Activated T-cell treated with anti-CD3 and anti-CD28 coated beads, Interleukin-2, amount 50 U/mL, for 72 hours (primary cell): ENCODE measurements around the gene GRIA4. TPM values are rescaled to one million over a fixed set of nuclear protein-coding genes. Genes with fewer than 3 reads are reported as not detected.
"Not testable (repeated sequence)": the region's sequence is repeated elsewhere in the genome, so short reads cannot be mapped to it uniquely, and the experiment has no call there.

Experiments used
- ATAC-seq, 2 donors: fragments of 150-1000 bp; cut with Tn5 transposase; replicated peaks in 1 of 2; 2 replicates each; pipeline ENCODE4 v1.10.0; 2021; ENCODE audit warnings: moderate library complexity in 2 of 2, mild to moderate bottlenecking in 1 of 2
- DNase-seq, 2 donors: peaks; one replicate each; pipeline ENCODE4 v3.0.0; 2021 to 2022; ENCODE audit warnings: mixed read lengths in 1 of 2
- H3K27ac Mint-ChIP-seq: one replicate; pipeline ENCODE4 v1.8.0; 2022; ENCODE audit warnings: mild to moderate bottlenecking, moderate library complexity, mixed read lengths
- H3K27me3 Mint-ChIP-seq: one replicate; pipeline ENCODE4 v1.8.0; 2022; ENCODE audit warnings: low read depth, mixed read lengths
- H3K36me3 Mint-ChIP-seq, 2 donors: one replicate each; pipeline ENCODE4 v1.8.0; 2022; ENCODE audit warnings: mixed read lengths in 2 of 2, mild to moderate bottlenecking in 1 of 2; ENCODE audit not compliant: insufficient read depth in 2 of 2
- H3K4me1 Mint-ChIP-seq: one replicate; pipeline ENCODE4 v1.8.0; 2022; ENCODE audit warnings: low read depth, mixed read lengths
- H3K4me3 Mint-ChIP-seq, 2 donors: one replicate each; pipeline ENCODE4 v1.8.0; 2022; ENCODE audit warnings: mild to moderate bottlenecking in 2 of 2, mixed read lengths in 2 of 2, moderate library complexity in 2 of 2
- H3K9me3 Mint-ChIP-seq, 2 donors: one replicate each; pipeline ENCODE4 v1.8.0; 2022; ENCODE audit warnings: mixed read lengths in 2 of 2
- total RNA-seq, 2 donors: library from RNA; stranded (reverse); gene quantifications; one replicate each; pipeline ENCODE4 v1.2.3, GENCODE V29; 2022

The GRIA4 gene
- total RNA-seq, 2 donors from 2014 or later: not detected

DNA sequence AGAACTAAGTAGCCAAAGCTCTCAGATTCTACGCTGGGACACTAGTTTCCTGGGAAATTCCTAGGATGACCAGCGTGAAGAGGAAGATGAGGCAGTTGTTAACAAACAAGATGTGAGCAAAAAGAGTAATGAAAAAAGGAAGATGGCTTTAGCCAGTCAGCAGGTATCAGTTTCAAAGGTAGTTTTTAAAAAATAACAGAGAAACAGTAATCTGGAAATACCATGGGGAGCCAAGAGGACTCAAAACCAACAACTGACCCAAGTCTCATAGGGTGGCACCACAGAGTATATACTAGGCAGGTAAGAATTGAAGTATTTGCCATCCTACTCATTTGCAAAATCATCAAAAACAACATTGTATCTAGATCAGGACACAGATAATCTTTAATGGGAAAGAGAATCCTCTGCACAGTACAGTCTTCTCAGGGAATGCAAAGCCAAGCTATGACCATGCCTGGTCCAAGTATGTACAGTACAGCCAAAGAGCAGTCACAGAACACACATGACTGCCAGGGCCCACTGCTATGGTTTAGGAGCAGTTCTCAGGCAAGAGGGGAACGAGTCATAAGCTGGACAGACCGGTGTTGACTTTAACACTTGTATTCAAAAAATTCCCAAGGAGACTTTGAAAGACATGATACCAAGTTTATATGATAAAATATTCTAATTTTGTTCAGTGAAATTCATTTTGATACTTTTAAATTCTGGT, 391.6 kb downstream of the GRIA4 start:
- Mint-ChIP-seq H3K27ac (no peak overlapping the region), H3K27me3 (no peaks in the 10 kb centered on the region), H3K4me3 (no peak overlapping the region), H3K4me1 (peaks cover 8% of the 10 kb centered on the region), H3K36me3 (peaks cover 24 to 45% of the 10 kb centered on the region in 2 donors), H3K9me3 (peaks cover 12% of the 10 kb centered on the region in 2 donors)
- ATAC-seq: no peak
- DNase-seq: no peak

DNA sequence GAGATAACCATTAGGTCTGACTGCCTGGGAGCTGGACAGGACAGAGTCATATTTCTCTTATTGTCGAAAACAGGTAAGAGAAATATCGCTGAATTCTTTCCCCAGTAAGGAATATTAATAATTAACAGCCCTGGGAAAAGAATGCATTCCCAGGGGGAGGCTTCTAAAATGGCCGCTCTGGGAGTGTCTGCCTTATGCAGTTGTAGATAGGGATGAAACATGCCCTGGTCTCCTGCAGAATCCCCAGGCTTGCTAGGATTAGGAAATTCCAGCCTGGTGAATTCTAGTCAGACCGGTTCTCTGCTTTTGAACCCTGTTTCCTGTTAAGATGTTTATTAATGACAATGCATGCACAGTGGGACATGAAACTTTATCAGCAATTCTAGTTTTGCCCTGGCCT, 393.2 kb downstream of the GRIA4 start:
- ATAC-seq, DNase-seq, H3K27me3 Mint-ChIP-seq, H3K4me1 Mint-ChIP-seq, H3K27ac Mint-ChIP-seq, H3K4me3 Mint-ChIP-seq: not testable (repeated sequence)
- H3K9me3 Mint-ChIP-seq: peaks cover 7 to 12% of the 10 kb centered on the region in 2 donors
- H3K36me3 Mint-ChIP-seq: peaks cover 32 to 48% of the 10 kb centered on the region in 2 donors

DNA sequence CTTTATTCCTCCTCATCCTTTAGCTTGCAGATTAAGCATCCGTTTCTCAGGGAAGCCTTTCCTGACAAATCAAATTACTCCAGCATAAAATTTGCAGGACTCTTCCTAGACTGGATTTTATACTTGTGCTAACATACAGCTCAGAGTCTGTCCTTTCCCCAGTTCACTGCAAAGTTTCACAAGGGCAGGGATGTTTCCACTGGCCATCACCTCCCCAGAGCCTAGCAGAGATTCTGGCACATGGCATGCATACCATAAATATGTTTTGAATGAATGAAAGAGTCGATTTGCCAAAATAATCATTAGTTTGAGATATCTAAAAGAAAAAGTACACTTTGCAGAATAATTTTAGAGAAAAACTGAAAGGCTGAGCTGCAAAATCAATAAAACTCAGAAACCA, 401.6 kb downstream of the GRIA4 start:
- Mint-ChIP-seq H3K27ac (no peak overlapping the region), H3K27me3 (no peaks in the 10 kb centered on the region), H3K4me3 (no peak overlapping the region), H3K9me3 (peaks cover 2 to 3% of the 10 kb centered on the region in 2 donors), H3K36me3 (peaks cover 27 to 51% of the 10 kb centered on the region in 2 donors), H3K4me1 (peaks cover 29% of the 10 kb centered on the region)
- ATAC-seq: no peak
- DNase-seq: no peak

DNA sequence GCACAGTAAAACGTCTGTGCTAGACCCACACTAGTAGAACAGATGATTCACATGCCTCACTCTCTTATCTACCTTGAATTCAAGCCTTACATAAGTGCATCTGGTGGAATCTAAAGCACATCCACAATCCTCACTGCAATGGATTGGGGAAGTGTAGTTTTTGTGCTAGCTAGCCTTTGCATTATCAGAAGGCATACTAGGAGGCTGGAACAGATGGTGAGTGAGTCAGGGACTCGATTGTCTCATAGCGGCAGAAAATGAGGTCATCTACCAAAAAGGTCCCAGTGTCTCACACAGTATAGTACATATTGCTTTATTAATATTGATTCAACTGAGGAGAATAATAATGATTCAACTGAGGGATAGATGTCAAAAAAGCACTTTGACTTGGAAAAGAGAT, 402.9 kb downstream of the GRIA4 start:
- no peak for DNase-seq
- H3K27ac Mint-ChIP-seq: no peak overlapping the region
- ATAC-seq: no peak
- H3K27me3 Mint-ChIP-seq: no peaks in the 10 kb centered on the region
- H3K9me3 Mint-ChIP-seq: peaks cover 2 to 3% of the 10 kb centered on the region in 2 donors
- H3K36me3 Mint-ChIP-seq: peaks cover 21 to 41% of the 10 kb centered on the region in 2 donors
- peaks cover 33% of the 10 kb centered on the region for H3K4me1 Mint-ChIP-seq
- no peak overlapping the region for H3K4me3 Mint-ChIP-seq

DNA sequence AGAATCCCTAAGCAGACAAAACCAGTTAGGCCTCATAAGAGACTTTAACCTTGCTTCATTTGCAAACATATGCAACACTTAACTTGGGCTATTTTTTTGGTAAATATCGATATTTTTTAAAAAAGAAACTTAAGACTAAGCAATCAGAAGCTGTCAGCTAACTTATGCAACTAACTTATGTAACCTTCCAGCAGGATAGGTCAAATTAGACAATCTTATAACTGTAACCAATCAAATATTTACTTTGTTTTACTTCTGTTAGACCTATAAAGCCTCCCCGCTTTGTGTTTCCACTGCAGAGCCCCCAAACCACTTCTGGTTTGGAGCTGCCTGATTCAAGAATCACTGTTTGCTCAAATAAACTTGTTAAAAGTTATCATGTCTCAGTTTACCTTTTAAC, 404.2 kb downstream of the GRIA4 start:
- Mint-ChIP-seq H3K4me3 (no peak overlapping the region), H3K4me1 (peaks cover 43% of the 10 kb centered on the region), H3K27me3 (no peaks in the 10 kb centered on the region), H3K36me3 (peaks cover 19 to 36% of the 10 kb centered on the region in 2 donors), H3K27ac (no peak overlapping the region), H3K9me3 (peaks cover 3% of the 10 kb centered on the region in 2 donors)
- DNase-seq (no peak), ATAC-seq (no peak)

DNA sequence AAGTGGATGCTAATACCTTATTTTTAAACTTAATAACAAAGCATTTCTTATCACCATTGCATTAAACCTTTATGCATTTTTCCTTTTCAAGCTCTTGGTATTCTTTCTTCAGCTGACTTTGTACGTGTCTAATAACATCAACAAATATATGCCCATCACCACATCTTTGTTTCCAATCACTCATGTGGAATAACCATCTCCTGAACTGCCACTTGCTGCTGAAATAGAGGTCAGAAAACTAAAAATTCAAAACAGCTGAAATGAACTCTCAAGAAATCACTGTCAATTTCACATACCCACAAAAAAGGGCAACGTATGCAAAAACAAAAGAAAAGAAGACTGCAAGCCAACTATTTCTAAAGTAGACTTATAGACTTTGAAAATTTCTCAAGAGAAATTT, 404.7 kb downstream of the GRIA4 start:
- H3K27me3 Mint-ChIP-seq: no peaks in the 10 kb centered on the region
- H3K27ac Mint-ChIP-seq: no peak overlapping the region
- DNase-seq: no peak
- no peak for ATAC-seq
- H3K4me3 Mint-ChIP-seq: no peak overlapping the region
- H3K9me3 Mint-ChIP-seq: peaks cover 3% of the 10 kb centered on the region in 2 donors
- peaks cover 17 to 35% of the 10 kb centered on the region in 2 donors for H3K36me3 Mint-ChIP-seq
- H3K4me1 Mint-ChIP-seq: peaks cover 47% of the 10 kb centered on the region

DNA sequence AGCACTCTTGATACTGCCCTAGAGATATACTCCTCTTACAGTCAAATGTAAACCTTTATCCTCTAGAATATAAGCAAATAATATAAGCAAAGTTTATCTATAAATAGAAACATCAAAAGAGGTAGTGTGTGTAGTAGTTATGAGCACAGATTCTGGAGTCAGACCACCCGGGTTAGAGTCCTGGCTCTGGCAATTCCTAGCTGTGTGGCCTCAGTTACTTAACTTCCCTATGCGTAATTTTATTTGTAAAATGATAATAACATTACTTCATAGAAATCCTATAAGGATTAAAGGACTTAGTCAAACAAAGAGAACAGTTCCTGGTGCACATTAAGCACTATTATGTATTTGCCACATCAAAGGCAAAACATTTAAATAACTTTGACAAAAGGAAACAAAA, 405.2 kb downstream of the GRIA4 start:
- Mint-ChIP-seq H3K36me3 (peaks cover 15 to 34% of the 10 kb centered on the region in 2 donors), H3K4me3 (no peak overlapping the region), H3K4me1 (peaks cover 50% of the 10 kb centered on the region), H3K9me3 (peaks cover 3% of the 10 kb centered on the region in 2 donors), H3K27me3 (no peaks in the 10 kb centered on the region), H3K27ac (no peak overlapping the region)
- ATAC-seq: no peak
- no peak for DNase-seq

DNA sequence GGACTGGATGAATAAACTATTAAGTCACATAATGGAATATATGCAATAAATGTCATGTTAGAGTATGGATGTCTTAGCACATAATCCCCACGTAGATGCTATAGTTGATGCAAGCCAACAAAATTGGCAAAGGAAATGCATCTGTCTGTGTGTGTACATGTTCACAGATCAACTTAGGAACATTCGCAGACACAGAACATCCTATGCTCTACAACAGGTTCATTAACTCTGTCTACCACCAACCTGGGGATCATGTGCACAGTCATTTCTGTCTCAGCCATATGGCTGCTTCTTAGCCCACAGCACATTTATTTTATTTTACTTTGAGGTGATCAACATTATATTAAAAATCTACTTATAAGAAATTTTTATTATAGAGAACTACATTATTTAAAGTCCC, 407.2 kb downstream of the GRIA4 start:
- H3K4me1 Mint-ChIP-seq: peaks cover 50% of the 10 kb centered on the region
- peaks cover 12 to 23% of the 10 kb centered on the region in 2 donors for H3K36me3 Mint-ChIP-seq
- H3K4me3 Mint-ChIP-seq: no peak overlapping the region
- peaks cover 0 to 1% of the 10 kb centered on the region in 2 donors for H3K9me3 Mint-ChIP-seq
- H3K27ac Mint-ChIP-seq: no peak overlapping the region
- no peak for ATAC-seq
- H3K27me3 Mint-ChIP-seq: no peaks in the 10 kb centered on the region
- DNase-seq: no peak

DNA sequence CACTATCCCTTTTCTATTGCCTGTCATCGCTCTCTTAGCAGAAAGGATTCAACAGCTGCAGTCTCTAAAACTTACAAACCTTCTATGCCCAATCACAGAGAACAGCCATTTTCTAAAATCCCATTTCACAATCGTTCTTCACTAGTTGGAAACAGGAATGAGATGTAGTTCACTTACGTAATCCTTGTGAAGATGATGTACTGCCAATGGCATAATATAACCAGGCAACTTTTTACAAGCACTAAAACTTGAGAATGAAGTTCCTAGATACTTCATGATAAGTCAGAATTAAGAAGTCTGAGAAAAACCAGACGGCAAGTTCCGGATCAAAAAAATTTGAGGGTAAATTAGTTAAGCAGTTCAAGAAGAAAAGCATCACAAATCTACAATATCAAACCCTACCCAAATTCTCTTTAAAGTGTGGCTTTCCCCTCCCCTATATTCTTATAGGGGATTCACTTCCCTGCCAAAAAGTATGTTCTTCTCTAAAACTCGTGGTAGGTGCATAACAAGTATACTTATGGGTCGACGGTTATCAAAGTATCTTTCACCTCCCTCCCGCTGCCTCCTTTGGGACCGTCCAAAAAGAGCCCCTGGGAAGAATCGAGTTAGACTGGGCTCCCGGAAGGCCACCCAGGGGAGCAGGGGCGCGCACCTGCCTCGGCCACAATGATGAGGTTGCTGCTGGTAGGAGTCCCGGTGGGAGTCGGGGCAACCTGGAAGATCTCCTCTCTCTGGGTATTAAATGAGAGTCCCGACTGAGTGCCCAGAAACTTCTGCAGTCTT, 411.5 kb downstream of the GRIA4 start:
- H3K27ac Mint-ChIP-seq: peak overlapping the region; percentile 91
- peak overlapping the region; percentile 82 to 95 for H3K4me3 Mint-ChIP-seq
- H3K9me3 Mint-ChIP-seq: peaks cover 0 to 4% of the 10 kb centered on the region in 2 donors
- peaks cover 49% of the 10 kb centered on the region for H3K4me1 Mint-ChIP-seq
- H3K27me3 Mint-ChIP-seq: no peaks in the 10 kb centered on the region
- peak; percentile 2 to 8 for ATAC-seq
- no peak for DNase-seq
- peaks cover 10 to 25% of the 10 kb centered on the region in 2 donors for H3K36me3 Mint-ChIP-seq

DNA sequence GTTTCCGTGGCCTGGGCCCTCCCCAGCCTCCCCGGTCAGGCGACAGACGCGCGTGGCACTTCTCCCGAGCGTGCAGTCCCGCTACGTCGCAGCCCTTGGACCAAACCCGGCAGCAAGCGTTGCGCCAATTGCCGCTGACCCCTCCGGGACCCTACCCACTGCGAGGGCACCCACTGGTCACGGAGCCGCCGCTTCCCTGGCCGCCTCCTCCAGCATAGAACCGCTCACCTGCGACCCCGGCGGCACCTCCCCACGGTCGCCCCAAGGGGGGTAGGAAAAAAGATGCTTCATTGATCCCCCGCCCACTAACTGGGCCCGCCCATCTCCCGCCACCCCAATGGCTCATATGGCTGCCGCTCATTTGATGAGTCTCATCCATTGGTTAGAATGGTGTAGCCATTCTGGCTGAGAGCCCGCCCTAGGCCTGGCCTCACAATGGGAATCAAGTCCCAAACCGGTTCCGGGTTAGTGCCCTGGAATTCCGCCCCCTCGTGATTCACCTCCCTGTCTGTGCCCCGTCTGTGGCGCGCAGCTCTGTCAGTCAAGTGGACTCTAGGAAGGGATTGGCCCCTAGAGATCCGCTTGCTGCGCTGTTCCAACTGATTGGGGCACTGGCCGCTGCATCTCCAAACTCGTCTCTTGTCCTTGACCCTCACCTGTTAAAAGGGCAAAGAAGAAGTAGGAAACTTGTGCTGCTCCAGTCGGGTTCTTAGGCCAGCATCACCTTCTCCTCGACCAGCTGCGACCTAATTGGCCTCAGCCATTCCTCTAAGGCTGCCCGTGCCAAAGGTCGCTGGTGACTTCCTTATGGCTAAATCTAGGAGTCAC, 412.3 kb downstream of the GRIA4 start, which contains the start of gene MSANTD4:
Gene MSANTD4, minus strand, starts transcription at position 274 of the 828 bp plus-strand sequence. CDS start 11,323 bp downstream, outside the sequence.
- H3K4me3 Mint-ChIP-seq: peak within 1 kb of the TSS; percentile 82 to 95
- peak; percentile 96 to 97 for DNase-seq
- H3K9me3 Mint-ChIP-seq: peaks cover 2 to 4% of the 10 kb centered on the region in 2 donors
- peaks cover 10 to 27% of the 10 kb centered on the region in 2 donors for H3K36me3 Mint-ChIP-seq
- peaks cover 44% of the 10 kb centered on the region for H3K4me1 Mint-ChIP-seq
- peak within 1 kb of the TSS; percentile 91 for H3K27ac Mint-ChIP-seq
- H3K27me3 Mint-ChIP-seq: no peaks in the 10 kb centered on the region
- peak; percentile 96 for ATAC-seq

DNA sequence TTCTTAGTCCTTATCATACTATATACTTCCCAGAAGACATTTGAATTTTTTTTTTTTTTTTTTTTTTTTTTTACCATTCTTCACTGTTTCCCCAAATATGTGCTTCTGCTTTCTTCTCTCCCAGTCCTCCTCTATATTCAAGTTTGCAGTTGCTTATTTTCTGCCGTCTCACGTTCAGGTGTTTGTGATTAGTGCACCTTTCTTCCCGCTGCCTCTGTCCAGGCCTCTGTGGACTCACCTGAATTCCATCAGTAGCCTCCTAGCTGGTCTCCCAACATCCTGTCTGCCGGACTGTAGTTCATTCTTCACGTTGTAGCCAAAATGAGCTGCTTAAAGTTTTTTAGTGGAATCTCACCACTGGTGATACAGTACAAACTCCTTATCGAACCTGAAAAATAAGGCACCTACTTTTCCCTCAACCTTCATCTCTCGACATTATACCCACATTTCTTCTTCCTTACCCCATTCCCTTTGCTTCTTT, 413.0 kb downstream of the GRIA4 start:
- Mint-ChIP-seq H3K36me3 (peaks cover 12 to 28% of the 10 kb centered on the region in 2 donors), H3K27me3 (no peaks in the 10 kb centered on the region), H3K4me1 (peaks cover 44% of the 10 kb centered on the region), H3K9me3 (peaks cover 4 to 5% of the 10 kb centered on the region in 2 donors), H3K27ac (peak overlapping the region; percentile 55), H3K4me3 (peak overlapping the region; percentile 82 to 95)
- ATAC-seq: no peak
- DNase-seq: peak in 1 of 2 donors; percentile 2

DNA sequence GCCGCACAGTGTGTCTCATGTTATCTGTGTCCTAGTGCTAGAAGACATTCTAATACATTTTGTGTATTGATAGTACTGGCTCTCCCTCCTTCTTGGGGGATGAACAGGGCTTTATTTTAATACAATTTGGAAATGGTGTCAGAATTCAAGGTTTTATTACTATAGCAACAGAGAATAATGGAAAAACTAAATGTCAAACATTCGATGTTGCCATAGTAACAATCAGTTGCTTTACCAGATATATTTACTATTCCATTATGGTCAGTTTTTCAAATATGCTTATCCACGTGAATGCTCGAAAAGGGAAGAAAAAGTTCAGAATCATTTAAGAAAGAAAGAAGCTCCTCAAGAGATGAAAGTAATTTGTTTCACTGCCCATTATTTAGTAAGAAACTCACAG, 420.7 kb downstream of the GRIA4 start:
- Mint-ChIP-seq H3K27me3 (peaks cover 43% of the 10 kb centered on the region), H3K27ac (no peak overlapping the region)
- ATAC-seq: no peak

More for the DNA sequence above, 420.7 kb downstream of the GRIA4 start:
- Mint-ChIP-seq H3K9me3 (peaks cover 3 to 4% of the 10 kb centered on the region in 2 donors), H3K4me3 (no peak overlapping the region), H3K4me1 (peaks cover 8% of the 10 kb centered on the region), H3K36me3 (peaks cover 3 to 11% of the 10 kb centered on the region in 2 donors)
- no peak for DNase-seq
